AG09319 (cell line): ENCODE data around the gene USP22.

ENCODE experiments used
- DNase-seq: peaks from one replicate; pipeline ENCODE4 v3.0.0-alpha.2; 2010; ENCODE audit warnings: low read depth; ENCODE audit errors: extremely low read depth
- CTCF ChIP-seq: IDR thresholded peaks from 2 replicates; pipeline ENCODE4 v1.5.1; 2011; ENCODE audit warnings: low read depth, mild to moderate bottlenecking, inconsistent platforms, low read length, moderate library complexity

The USP22 gene

GRCh38 chr17:20999841-21000532 lies 42.8 kb downstream of the USP22 start:
- no peak for TF ChIP-seq CTCF
- DNase-seq, result no peak

- TF ChIP-seq CTCF, result no peak
- no peak for DNase-seq
Measured at GRCh38 chr17:20999044-20999573, 43.7 kb downstream of the USP22 start.

GRCh38 chr17:20998571-20999043 lies 44.2 kb downstream of the USP22 start:
- no peak for DNase-seq
- no peak for TF ChIP-seq CTCF

GRCh38 chr17:20997711-20998570 lies 44.9 kb downstream of the USP22 start:
- no peak for DNase-seq

GRCh38 chr17:20996724-20997615 lies 45.8 kb downstream of the USP22 start:
- DNase-seq, result no peak
- no peak for TF ChIP-seq CTCF

More at GRCh38 chr17:20997711-20998570, 44.9 kb downstream of the USP22 start:
- TF ChIP-seq CTCF, result no peak

GRCh38 chr17:20995873-20996723 lies 46.7 kb downstream of the USP22 start:
- no peak for DNase-seq
- TF ChIP-seq CTCF, result no peak
